Stimulated activated CD4-positive, alpha-beta T cell treated with anti-CD3 and anti-CD28 coated beads, TNF-alpha, amount 100 ng/mL, for 24 hours (primary cell): ENCODE results near the gene CELF1.

Experiments
- DNase-seq, 3 experiments: peaks; one replicate each; pipeline ENCODE4 v3.0.0-alpha.2; 2020; ENCODE audit warnings: low read depth in 3 of 3

Gene CELF1

GRCh38 chr11:47552566-47553405, at the start of gene CELF1:
TSS of gene CELF1 (minus strand) at chr11:47553132. CDS start at chr11:47499523, 53,609 bp downstream.
- DNase-seq, result peak; percentile 86 to 92 (median 88)

GRCh38 chr11:47599902-47600301, 47.0 kb upstream of the CELF1 start:
- no peak for DNase-seq

GRCh38 chr11:47595967-47596366, 43.0 kb upstream of the CELF1 start:
- DNase-seq, result no peak

- no peak for DNase-seq
Observed at GRCh38 chr11:47595029-47595428, 42.1 kb upstream of the CELF1 start.

GRCh38 chr11:47593934-47594855, 41.3 kb upstream of the CELF1 start, which contains the start of gene C1QTNF4:
TSS of gene C1QTNF4 (minus strand) at chr11:47594411. CDS start at chr11:47590810, 3,601 bp downstream.
- DNase-seq, result no peak

- no peak for DNase-seq
Observed at GRCh38 chr11:47593492-47593933, 40.6 kb upstream of the CELF1 start.

GRCh38 chr11:47592970-47593369, 40.0 kb upstream of the CELF1 start:
- DNase-seq, result no peak

- DNase-seq, result no peak
Observed at GRCh38 chr11:47592251-47592650, 39.3 kb upstream of the CELF1 start.

GRCh38 chr11:47591764-47592163, 38.8 kb upstream of the CELF1 start:
- DNase-seq, result no peak

GRCh38 chr11:47589977-47590861, 37.3 kb upstream of the CELF1 start:
- DNase-seq, result no peak

- no peak for DNase-seq
Observed at GRCh38 chr11:47589584-47589976, 36.6 kb upstream of the CELF1 start.

GRCh38 chr11:47589118-47589517, 36.2 kb upstream of the CELF1 start:
- no peak for DNase-seq

GRCh38 chr11:47587723-47588326, 34.9 kb upstream of the CELF1 start:
- no peak for DNase-seq

- no peak for DNase-seq
Observed at GRCh38 chr11:47587039-47587716, 34.2 kb upstream of the CELF1 start.

GRCh38 chr11:47586098-47586855, 33.3 kb upstream of the CELF1 start, which contains the start of gene FAM180B:
TSS of gene FAM180B (plus strand) at chr11:47586678. CDS start at chr11:47586769, 91 bp downstream.
- DNase-seq, result no peak

- DNase-seq, result no peak
Observed at GRCh38 chr11:47583844-47584243, 30.9 kb upstream of the CELF1 start.

- DNase-seq, result peak; percentile 81 to 87 (median 86)
Observed at GRCh38 chr11:47578524-47579494, 25.9 kb upstream of the CELF1 start, which contains the start of the genes KBTBD4 and NDUFS3. TSS of gene KBTBD4 (minus strand) at chr11:47578970. CDS start at chr11:47578951, 19 bp downstream. TSS of gene NDUFS3 (plus strand) at chr11:47579074. CDS start at chr11:47579092, 18 bp downstream.

- DNase-seq, result no peak
Observed at GRCh38 chr11:47577460-47578041, 24.6 kb upstream of the CELF1 start.
